ENCODE data around the gene BMPER. TPM values are rescaled to one million over a fixed set of nuclear protein-coding genes. Genes with fewer than 3 reads are reported as not detected.

BMPER gene
- total RNA-seq, 4 donors from 2014 or later = 1.0 to 12.4 (median 6.1) TPM

DNA sequence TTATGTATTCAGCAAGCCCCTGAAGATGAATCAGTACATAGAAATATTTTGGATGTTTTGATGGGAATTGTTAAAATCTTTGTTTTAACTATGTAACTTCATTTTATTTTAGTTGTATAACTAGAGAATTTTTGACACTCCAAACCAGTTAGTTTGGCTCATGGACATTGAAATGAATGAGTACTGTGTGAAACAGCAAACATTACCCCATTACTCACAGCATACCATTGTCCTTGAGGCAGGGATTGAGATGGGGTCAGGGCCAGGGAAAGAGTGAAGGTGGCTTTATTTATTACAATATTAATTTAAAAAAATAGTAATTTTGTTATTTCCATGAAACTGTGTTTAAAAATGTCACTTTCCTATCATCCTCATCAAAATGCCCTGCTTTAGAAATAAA, 4.8 kb upstream of the BMPER start:
- no peaks in the 10 kb centered on the region for H3K9me3 ChIP-seq
- H3K4me3 ChIP-seq = no peak overlapping the region
- no peak for DNase-seq
- intact Hi-C loops (cut with DNase I; ENCODE audit: low total_unique reads) = no loop called here
- no peaks in the 10 kb centered on the region for H3K36me3 ChIP-seq
- H3K27me3 ChIP-seq = no peaks in the 10 kb centered on the region
- TF ChIP-seq, protein P1, sequence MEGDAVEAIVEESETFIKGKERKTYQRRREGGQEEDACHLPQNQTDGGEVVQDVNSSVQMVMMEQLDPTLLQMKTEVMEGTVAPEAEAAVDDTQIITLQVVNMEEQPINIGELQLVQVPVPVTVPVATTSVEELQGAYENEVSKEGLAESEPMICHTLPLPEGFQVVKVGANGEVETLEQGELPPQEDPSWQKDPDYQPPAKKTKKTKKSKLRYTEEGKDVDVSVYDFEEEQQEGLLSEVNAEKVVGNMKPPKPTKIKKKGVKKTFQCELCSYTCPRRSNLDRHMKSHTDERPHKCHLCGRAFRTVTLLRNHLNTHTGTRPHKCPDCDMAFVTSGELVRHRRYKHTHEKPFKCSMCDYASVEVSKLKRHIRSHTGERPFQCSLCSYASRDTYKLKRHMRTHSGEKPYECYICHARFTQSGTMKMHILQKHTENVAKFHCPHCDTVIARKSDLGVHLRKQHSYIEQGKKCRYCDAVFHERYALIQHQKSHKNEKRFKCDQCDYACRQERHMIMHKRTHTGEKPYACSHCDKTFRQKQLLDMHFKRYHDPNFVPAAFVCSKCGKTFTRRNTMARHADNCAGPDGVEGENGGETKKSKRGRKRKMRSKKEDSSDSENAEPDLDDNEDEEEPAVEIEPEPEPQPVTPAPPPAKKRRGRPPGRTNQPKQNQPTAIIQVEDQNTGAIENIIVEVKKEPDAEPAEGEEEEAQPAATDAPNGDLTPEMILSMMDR (IDR thresholded peaks at IDR 0.05) = no peak
- no peak for TF ChIP-seq POLR2A (IDR thresholded peaks at IDR 0.05)
- H3K27ac ChIP-seq = no peak overlapping the region
- H3K4me1 ChIP-seq = peaks cover 0 to under 1% of the 10 kb centered on the region in 2 donors

DNA sequence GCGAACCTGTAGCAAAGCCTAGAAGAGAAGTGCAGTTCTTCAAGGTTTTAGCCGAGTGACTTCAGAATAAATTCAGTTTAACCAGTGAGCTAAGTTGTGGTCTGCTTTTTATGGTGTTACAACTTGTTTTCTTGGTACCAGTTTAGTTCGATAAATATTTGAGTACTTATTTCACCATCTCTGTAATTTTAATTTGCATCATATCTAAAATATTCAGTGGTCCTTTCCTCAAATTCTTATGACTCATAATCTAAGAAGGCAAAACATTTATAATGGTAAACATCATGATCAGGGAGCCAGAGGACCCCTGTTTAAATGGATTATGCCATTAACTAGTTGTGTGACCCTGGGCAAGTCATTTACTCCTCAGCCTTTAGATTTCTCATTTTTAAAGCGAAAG, 4.1 kb upstream of the BMPER start:
- H3K9me3 ChIP-seq = no peaks in the 10 kb centered on the region
- TF ChIP-seq POLR2A (IDR thresholded peaks at IDR 0.05) = no peak
- TF ChIP-seq, protein P1 (IDR thresholded peaks at IDR 0.05) = no peak
- H3K27ac ChIP-seq = no peak overlapping the region
- no peaks in the 10 kb centered on the region for H3K27me3 ChIP-seq
- H3K4me1 ChIP-seq = peaks cover 0 to 5% of the 10 kb centered on the region in 2 donors
- H3K4me3 ChIP-seq = no peak overlapping the region
- intact Hi-C loops (cut with DNase I; ENCODE audit: low total_unique reads) = no loop called here
- no peak for DNase-seq
- H3K36me3 ChIP-seq = no peaks in the 10 kb centered on the region

DNA sequence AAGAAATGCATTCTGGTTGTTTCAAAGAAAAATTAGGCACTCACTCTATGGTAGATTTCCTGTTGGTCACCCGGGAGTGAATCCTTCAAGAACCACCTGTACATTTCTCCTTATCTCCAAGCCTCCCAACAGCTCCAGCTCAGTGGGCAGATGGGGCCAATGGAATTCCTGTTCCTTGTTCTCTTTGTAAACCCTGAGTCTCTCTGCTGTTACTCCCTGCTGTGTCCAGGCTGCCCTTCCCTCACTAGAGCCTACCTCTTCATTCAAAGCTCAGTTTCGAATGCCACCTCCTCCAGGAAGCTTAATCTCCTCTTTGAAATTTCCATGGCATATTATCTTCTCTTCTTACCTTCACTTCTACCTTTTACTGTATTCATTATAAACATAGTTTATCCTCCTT, 3.5 kb upstream of the BMPER start:
- no peak for TF ChIP-seq POLR2A (IDR thresholded peaks at IDR 0.05)
- TF ChIP-seq, protein P1 (IDR thresholded peaks at IDR 0.05) = no peak
- Histone ChIP-seq H3K36me3 (no peaks in the 10 kb centered on the region), H3K4me3 (no peak overlapping the region), H3K27ac (no peak overlapping the region), H3K27me3 (no peaks in the 10 kb centered on the region), H3K4me1 (peaks cover 0 to 5% of the 10 kb centered on the region in 2 donors), H3K9me3 (no peaks in the 10 kb centered on the region)
- DNase-seq = no peak
- intact Hi-C loops (cut with DNase I; ENCODE audit: low total_unique reads) = no loop called here

DNA sequence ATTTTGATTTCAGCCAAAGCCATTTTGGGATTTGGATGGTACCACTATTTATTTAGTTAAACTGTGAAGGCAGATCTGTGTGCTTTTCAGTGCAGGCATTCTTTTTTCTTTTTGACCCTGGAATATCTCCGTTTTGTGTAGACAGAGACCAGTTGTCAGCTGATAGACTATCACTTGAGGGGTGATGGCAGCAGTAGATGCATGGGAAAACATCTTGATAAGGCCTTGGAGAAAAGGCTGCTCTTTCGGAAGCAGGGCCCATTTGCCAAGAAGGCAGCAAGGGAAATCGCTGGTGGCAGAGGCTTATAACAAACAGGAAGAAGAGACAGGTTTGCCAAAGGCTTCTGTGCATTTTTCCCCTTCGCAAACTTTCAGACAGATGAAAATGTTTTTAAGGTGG, 2.6 kb upstream of the BMPER start:
- intact Hi-C loops (cut with DNase I; ENCODE audit: low total_unique reads) = no loop called here
- Histone ChIP-seq H3K27me3 (no peaks in the 10 kb centered on the region), H3K9me3 (no peaks in the 10 kb centered on the region), H3K27ac (no peak overlapping the region), H3K36me3 (no peaks in the 10 kb centered on the region), H3K4me3 (no peak overlapping the region), H3K4me1 (peaks cover 0 to 5% of the 10 kb centered on the region in 2 donors)
- DNase-seq = no peak
- no peak for TF ChIP-seq POLR2A (IDR thresholded peaks at IDR 0.05)
- TF ChIP-seq, protein P1 (IDR thresholded peaks at IDR 0.05) = no peak

DNA sequence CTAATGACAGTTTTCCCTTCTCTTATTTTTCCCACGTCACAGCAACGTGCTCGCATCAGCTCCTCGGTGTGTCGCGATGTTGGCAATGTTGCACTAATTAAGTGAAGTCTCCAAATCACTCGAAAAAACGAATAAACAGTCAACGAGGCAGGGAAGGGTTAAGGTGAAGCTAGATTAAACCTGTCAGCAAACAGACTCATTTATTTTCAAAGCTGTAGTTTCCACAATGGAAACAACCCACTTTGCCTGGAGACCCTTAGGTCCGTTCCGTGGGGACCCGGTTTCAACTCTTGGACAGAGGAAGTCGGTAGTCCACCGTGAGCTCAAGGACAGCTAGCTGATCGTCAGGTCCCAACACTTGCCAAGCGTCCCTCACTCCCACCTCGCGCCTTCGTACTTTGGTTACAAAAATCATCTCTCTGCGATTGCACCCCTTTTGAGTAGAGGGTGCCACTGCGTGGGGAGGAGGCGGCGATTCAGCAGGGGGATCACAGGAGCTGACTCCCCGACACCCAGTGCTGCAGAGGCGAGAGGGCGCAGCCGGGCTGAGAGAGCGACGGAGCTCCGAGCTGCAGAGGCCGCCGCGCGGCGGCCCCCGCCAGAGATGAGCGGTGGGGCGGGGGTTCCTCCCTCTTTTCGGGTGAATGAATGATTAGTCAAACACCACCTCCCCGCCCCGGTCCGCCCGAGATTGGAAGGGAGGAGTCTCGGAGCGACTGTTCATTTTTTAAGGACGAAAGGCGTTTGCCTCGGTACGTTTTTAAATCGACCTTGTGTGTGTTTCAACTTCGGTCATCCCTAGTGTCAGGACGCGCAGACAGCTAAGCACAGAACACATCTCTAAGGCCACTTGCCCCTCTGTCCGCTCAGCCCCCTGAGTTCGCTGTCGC, 1.3 kb upstream of the BMPER start:
- Histone ChIP-seq H3K27ac (peak overlapping the region; percentile 56 to 66), H3K9me3 (no peaks in the 10 kb centered on the region), H3K4me1 (peaks cover 0 to 5% of the 10 kb centered on the region in 2 donors), H3K36me3 (no peaks in the 10 kb centered on the region), H3K4me3 (peak overlapping the region; percentile 48 to 51), H3K27me3 (no peaks in the 10 kb centered on the region)
- TF ChIP-seq, protein P1 (IDR thresholded peaks at IDR 0.05) = no peak
- TF ChIP-seq POLR2A (IDR thresholded peaks at IDR 0.05) = no peak
- intact Hi-C loops (cut with DNase I; ENCODE audit: low total_unique reads) = no loop called here
- DNase-seq = peak; percentile 59 to 62

Measured in uterus (tissue), 4 donors.